Activated naive CD8-positive, alpha-beta T cell treated with anti-CD3 and anti-CD28 coated beads, Interleukin-2, amount 50 U/mL, for 24 hours (primary cell): Measurements from ENCODE around the gene PAX7.
A peak's percentile ranks its signal among the peaks of the same experiment; 100 is the strongest.
"Not testable (repeated sequence)": the region's sequence is repeated elsewhere in the genome, so short reads cannot be mapped to it uniquely, and the experiment has no call there.

Experiments used
- ATAC-seq: fragments of 150-1000 bp; cut with Tn5 transposase; one replicate; pipeline ENCODE4 v1.10.0; 2021
- DNase-seq: peaks from one replicate; pipeline ENCODE4 v3.0.0; 2021
- H3K27ac Mint-ChIP-seq: one replicate; pipeline ENCODE4 v1.8.0; 2021; ENCODE audit warnings: mild to moderate bottlenecking, mixed read lengths
- H3K27me3 Mint-ChIP-seq: one replicate; pipeline ENCODE4 v1.8.0; 2021; ENCODE audit warnings: mixed read lengths
- H3K36me3 Mint-ChIP-seq: one replicate; pipeline ENCODE4 v1.8.0; 2021; ENCODE audit warnings: low read depth, mixed read lengths
- H3K4me1 Mint-ChIP-seq: one replicate; pipeline ENCODE4 v1.8.0; 2021; ENCODE audit warnings: mixed read lengths
- H3K4me3 Mint-ChIP-seq: one replicate; pipeline ENCODE4 v1.8.0; 2021; ENCODE audit warnings: mild to moderate bottlenecking, moderate library complexity, mixed read lengths
- H3K9me3 Mint-ChIP-seq: one replicate; pipeline ENCODE4 v1.8.0; 2021; ENCODE audit warnings: mixed read lengths

The PAX7 gene

DNA sequence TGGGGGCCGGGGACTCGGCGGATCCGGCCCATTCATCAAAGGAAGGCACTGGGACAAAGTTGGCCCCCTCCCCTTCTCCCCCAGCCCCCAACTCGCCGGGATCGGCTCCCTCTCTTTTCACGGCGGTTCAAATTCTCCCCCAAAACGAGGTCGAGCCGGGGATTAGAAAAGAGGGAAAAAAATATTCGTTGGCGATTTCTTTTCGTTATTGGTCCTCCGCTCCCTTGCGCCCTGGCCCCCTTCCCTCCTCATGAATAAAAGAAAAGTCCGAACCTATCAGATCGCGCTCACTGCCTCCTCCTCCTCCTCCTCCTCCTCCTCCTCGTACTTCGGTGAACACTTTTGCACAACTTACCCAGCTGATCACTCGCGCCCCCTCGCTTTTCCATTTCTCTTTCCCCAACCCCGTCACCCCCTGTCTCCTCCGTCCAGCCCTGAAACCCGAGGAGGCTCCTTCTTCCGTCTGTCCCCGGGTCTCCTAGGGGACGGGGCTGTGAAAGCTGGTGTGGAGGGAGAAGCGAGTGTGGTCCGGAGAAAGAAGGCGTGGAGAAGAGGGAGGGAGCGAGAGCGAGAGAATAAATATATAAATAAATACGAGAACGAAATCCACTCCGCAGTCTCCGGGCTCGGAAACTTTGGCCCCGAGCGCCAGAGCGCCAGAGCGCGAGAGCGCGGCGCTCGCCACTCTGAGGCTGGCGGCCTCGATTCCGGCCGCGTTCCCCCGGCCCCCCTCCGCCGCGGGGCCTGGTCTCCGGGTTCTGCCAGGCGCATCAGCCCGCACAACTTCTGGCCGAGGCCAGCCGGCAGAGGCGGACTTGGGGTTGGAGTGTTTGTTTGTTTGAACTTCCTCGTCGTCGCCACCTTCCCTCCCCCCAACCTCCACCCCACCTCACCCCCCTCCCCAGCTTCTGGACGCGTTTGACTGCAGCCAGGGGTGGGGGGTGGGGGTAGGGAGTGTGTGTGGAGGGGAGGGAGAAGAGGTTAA lies at the start of gene PAX7:
TSS of gene PAX7 (plus strand) at position 336 of the 985 bp plus-strand sequence. CDS start 758 bp downstream, outside the sequence.
- H3K4me3 Mint-ChIP-seq: no peak within 1 kb of the TSS
- no peaks in the 10 kb centered on the region for H3K36me3 Mint-ChIP-seq
- H3K9me3 Mint-ChIP-seq: no peaks in the 10 kb centered on the region

DNA sequence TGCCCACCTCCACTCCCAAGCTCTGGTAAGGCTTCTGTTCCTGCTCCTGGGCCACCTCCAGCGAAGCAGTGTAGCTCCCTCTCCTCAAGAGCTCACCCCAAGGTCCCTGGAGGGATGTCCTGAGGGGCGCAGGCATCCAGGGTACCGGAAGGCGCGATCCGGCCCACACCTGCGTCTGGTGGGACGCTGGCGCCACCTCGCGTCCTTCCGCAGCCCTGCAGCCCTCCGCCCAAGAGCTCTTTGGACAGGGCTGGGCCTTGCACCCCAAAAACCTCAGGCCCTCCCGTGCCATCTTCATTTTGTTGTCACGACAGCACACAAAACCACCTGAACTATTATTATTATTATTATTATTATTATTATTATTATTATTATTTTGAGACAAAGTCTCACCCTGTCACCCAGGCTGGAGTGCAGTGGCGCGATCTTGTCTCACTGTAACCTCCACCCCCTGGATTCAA lies 49.2 kb upstream of the PAX7 start:
- DNase-seq (peak; percentile 65), ATAC-seq (peak; percentile 25)
- H3K4me3 Mint-ChIP-seq: no peak overlapping the region
- H3K27ac Mint-ChIP-seq: no peak overlapping the region
- no peaks in the 10 kb centered on the region for H3K9me3 Mint-ChIP-seq
- peaks cover 7% of the 10 kb centered on the region for H3K27me3 Mint-ChIP-seq
- no peaks in the 10 kb centered on the region for H3K4me1 Mint-ChIP-seq
- H3K36me3 Mint-ChIP-seq: no peaks in the 10 kb centered on the region

More for the DNA sequence above, at the start of gene PAX7:
- Mint-ChIP-seq H3K27ac (no peak within 1 kb of the TSS), H3K27me3 (peaks cover 89% of the 10 kb centered on the region), H3K4me1 (peaks cover 16% of the 10 kb centered on the region)
- DNase-seq (no peak), ATAC-seq (no peak)

DNA sequence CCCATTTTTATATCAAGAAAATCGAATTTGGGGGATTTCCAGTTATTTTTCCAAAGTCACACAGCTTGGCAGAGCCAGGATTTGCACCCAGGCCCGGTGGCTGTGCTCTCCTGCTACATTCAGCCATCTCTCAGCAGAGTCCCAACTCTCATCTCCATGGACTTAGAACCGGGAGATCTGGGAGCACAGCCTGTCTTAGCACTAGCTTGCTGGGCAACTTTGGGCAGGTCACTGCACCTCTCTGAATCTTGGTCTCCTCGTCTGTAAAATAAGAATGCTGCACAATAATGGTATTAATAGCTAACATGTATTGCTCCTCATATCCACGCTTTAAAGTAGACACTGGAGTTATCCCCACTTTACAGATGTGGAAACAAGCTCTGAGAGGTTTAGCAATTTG lies 47.8 kb upstream of the PAX7 start:
- no peak overlapping the region for H3K4me3 Mint-ChIP-seq
- DNase-seq (no peak), ATAC-seq (no peak)
- H3K36me3 Mint-ChIP-seq: no peaks in the 10 kb centered on the region
- peaks cover 2% of the 10 kb centered on the region for H3K27me3 Mint-ChIP-seq
- H3K27ac Mint-ChIP-seq: no peak overlapping the region
- H3K4me1 Mint-ChIP-seq: no peaks in the 10 kb centered on the region
- no peaks in the 10 kb centered on the region for H3K9me3 Mint-ChIP-seq

DNA sequence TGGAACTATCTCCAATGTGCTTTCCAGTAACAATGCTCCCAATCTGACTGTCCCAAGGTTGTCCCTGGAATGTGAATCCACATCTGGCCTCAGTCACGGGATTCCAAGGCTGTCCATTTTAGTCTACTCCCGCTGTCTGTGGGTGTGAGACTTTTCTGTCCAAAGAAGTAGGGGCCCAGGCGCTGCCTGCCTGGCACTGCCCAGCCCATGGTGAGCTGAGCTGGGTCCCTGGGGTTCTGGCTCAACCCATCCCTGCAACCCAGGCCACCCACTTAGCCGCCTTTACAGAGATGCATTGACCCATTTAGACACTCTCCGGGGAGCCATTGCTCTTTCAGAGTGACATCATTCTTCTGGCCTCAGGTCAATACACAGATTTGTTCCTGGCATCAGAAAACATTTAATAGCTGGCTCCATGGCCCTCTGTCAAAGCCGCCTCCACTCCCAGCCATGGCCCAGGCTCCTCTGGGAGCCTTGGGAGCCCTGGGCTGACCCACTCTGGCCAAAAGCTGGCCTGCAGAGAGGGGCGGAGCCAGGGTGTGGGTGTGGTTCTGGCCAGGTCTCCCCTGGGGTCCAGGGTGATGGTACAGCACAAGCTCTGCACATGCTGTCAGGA lies 47.2 kb upstream of the PAX7 start:
- no peaks in the 10 kb centered on the region for H3K4me1 Mint-ChIP-seq
- DNase-seq: no peak
- no peak overlapping the region for H3K4me3 Mint-ChIP-seq
- H3K36me3 Mint-ChIP-seq: no peaks in the 10 kb centered on the region
- H3K27ac Mint-ChIP-seq: no peak overlapping the region
- no peak for ATAC-seq
- H3K9me3 Mint-ChIP-seq: no peaks in the 10 kb centered on the region
- H3K27me3 Mint-ChIP-seq: peaks cover 5% of the 10 kb centered on the region

DNA sequence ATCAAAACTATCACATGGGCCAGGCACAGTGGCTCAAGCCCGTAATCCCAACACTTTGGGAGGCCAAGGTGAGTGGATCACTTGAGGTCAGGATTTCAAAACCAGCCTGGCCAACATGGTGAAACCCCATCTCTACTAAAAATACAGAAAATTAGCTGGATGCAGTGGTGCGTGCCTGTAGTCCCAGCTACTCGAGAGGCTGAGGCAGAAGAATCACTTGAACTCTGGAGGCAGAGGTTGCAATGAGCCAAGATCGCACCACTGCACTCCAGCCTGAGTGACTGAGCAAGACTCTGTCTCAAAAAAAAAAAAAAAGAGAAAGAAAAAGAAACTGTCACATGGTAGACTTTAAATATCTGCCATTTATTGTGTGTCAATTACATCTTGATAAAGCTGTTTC lies 44.6 kb upstream of the PAX7 start:
- not testable (repeated sequence) for H3K4me3 Mint-ChIP-seq

DNA sequence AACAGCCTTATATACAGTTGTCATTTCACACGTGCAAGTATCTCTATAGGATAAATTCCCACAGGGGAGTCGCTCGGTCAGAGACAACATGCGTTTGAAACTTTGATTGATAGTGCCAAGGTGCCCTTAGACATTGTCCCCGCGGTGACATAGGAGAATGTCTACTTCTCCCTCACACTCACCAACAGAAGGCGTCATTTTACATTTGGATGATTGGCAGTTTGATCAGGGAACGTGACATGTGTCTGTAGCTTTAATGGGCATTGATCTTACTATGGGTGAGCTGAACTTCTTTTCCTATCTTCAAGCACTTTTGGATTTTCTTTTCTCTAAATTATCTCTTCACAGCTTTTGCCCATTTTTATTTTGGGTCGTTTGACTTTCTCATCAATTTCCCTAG lies 42.6 kb upstream of the PAX7 start:
- H3K4me1 Mint-ChIP-seq: no peaks in the 10 kb centered on the region
- ATAC-seq: no peak
- peaks cover 8% of the 10 kb centered on the region for H3K27me3 Mint-ChIP-seq
- H3K4me3 Mint-ChIP-seq: no peak overlapping the region
- H3K27ac Mint-ChIP-seq: no peak overlapping the region
- no peak for DNase-seq
- H3K36me3 Mint-ChIP-seq: no peaks in the 10 kb centered on the region
- no peaks in the 10 kb centered on the region for H3K9me3 Mint-ChIP-seq

More for the DNA sequence above, 44.6 kb upstream of the PAX7 start:
- not testable (repeated sequence) for ATAC-seq, H3K9me3 Mint-ChIP-seq, DNase-seq, H3K36me3 Mint-ChIP-seq, H3K27ac Mint-ChIP-seq, H3K27me3 Mint-ChIP-seq, H3K4me1 Mint-ChIP-seq

DNA sequence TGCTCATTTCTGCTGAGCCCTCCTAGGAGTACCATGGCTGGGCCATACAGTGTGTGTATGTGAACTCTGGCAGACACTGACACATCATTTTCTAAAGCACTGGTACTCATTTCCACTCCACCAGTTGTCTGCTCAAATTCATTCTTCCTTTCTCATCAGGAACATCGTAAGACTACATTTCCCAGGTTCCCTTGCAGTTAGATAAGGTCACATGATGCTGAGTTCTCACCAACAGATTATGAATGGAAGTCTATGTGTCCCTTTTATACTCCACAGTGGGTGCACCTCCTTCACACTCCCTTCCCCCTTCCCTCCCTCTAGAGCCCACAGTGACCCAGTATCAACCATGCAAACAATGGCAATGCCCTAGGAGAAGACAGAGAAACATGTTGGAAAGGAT lies 38.3 kb upstream of the PAX7 start:
- H3K27me3 Mint-ChIP-seq: peaks cover 25% of the 10 kb centered on the region
- no peak overlapping the region for H3K27ac Mint-ChIP-seq
- no peaks in the 10 kb centered on the region for H3K9me3 Mint-ChIP-seq
- DNase-seq: no peak
- ATAC-seq: no peak
- H3K4me3 Mint-ChIP-seq: no peak overlapping the region
- no peaks in the 10 kb centered on the region for H3K4me1 Mint-ChIP-seq
- no peaks in the 10 kb centered on the region for H3K36me3 Mint-ChIP-seq

DNA sequence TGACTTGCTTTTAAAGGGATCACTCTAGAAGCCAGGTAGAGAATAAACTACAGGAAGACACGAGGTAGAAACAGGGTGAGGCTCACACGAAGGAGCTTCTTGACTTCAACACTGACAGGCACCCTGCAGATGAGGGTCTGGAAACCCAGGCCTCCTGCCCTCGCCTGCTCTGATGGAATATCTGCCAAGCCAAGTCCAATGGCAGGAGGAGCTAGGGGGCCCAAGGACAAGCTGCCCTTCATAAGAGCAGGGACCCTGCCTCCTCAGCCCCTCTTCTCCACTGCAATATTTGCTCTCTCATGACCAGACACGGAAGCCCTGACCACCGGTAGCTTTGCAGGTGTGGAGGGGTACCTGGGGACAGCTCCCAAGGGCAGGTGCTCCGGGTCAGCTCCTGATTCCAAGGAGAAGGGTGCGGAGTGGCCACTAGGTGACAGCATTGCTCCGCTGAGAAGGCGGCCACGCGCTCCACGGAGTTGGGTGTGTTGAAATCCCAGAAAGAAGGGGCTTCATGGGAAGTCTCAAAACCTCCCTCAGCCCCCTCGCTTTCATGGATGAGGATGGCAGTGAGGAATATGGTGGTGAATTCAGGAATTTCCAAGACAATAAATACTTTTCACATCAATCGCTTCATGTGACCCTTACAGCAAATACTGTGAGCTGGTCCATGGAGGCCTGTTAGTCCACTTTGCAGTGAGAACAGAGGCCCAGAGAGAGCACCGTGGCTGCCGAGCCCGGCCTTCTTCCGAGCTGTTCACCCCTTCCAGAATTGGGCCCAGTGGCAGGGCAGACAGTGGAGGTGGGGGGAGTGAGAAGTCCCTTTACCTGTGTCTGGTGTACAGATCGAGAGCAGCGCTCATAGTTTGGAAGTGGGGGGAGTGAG lies 33.2 kb upstream of the PAX7 start:
- peaks cover 29% of the 10 kb centered on the region for H3K27me3 Mint-ChIP-seq
- H3K27ac Mint-ChIP-seq: no peak overlapping the region
- H3K9me3 Mint-ChIP-seq: no peaks in the 10 kb centered on the region
- no peaks in the 10 kb centered on the region for H3K36me3 Mint-ChIP-seq
- H3K4me3 Mint-ChIP-seq: no peak overlapping the region
- DNase-seq: peak; percentile 64
- ATAC-seq: peak; percentile 73
- no peaks in the 10 kb centered on the region for H3K4me1 Mint-ChIP-seq

DNA sequence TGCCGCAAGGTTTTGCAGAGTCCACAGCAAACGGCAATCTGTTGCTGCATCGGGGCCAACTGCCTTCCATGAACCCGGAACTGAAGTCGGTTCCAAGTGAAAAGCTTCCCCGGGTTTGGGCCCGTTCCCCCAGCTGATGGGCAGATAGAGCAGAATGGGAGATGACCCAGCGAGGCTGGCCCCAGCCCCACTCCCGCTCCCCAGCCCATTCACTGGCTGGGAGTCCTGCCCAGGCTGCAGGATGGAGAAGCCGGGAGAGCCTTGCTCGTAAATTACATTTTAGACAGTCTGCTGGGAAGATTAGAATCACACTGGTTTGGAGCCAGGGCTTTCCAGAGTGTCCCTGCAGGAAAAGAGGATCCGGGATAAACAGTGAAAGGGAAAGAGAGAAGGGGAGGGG lies 31.6 kb upstream of the PAX7 start:
- DNase-seq (no peak), ATAC-seq (no peak)
- H3K9me3 Mint-ChIP-seq: no peaks in the 10 kb centered on the region
- H3K4me1 Mint-ChIP-seq: no peaks in the 10 kb centered on the region
- no peak overlapping the region for H3K27ac Mint-ChIP-seq
- no peak overlapping the region for H3K4me3 Mint-ChIP-seq
- H3K36me3 Mint-ChIP-seq: no peaks in the 10 kb centered on the region
- H3K27me3 Mint-ChIP-seq: peaks cover 24% of the 10 kb centered on the region

DNA sequence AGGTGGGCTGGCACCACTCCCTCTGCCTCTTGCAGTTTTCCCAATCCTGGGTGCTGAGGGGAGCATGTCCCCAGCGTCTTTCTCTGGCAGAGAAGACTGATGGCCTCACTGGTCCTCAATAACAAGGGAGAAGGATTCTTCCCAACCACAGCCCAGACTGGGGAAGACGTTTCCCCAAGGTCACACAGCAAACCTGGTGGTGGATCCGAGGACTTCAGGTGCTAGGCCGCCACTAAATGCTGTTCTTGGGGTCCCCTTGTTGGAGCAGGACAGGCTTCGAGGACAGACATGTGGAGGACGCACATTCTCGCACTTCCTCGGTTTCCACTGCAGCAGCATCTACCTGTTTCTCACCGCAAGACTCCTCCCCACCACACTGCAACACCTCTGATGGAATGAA lies 30.9 kb upstream of the PAX7 start:
- Mint-ChIP-seq H3K4me3 (no peak overlapping the region), H3K4me1 (no peaks in the 10 kb centered on the region), H3K36me3 (no peaks in the 10 kb centered on the region), H3K9me3 (no peaks in the 10 kb centered on the region), H3K27ac (no peak overlapping the region), H3K27me3 (peaks cover 20% of the 10 kb centered on the region)
- ATAC-seq: no peak
- DNase-seq: no peak

DNA sequence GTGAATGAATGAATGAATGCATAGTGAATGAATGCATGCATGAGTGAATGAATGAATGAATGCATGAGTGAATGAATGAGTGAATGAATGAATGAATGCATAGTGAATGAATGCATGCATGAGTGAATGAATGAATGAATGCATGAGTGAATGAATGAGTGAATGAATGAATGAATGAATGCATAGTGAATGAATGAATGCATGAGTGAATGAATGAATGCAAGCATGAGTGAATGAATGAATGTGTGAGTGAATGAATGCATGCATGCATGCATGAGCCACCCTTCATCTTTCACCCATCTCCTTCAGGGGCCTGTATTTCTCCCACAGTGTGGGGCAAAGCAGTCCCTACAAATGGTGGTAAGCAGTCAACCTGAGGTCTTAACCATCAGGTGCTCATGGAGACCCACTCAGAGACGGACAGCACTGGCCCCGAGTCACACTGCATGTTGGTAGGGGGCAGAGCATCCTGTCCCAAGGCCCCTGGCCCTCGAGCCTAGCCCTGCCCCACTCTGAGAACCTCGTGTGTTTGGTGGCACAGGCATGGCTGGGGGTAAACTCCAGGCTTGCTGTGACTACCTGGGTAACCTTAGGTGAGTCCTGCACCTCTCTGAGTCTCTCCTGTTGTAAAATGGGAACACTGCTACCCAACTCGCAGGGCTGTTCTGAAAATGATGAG lies 28.0 kb upstream of the PAX7 start:
- no peak for ATAC-seq
- Mint-ChIP-seq H3K4me3 (no peak overlapping the region), H3K9me3 (no peaks in the 10 kb centered on the region), H3K27me3 (peaks cover 12% of the 10 kb centered on the region), H3K36me3 (no peaks in the 10 kb centered on the region), H3K4me1 (no peaks in the 10 kb centered on the region), H3K27ac (no peak overlapping the region)
- DNase-seq: no peak

DNA sequence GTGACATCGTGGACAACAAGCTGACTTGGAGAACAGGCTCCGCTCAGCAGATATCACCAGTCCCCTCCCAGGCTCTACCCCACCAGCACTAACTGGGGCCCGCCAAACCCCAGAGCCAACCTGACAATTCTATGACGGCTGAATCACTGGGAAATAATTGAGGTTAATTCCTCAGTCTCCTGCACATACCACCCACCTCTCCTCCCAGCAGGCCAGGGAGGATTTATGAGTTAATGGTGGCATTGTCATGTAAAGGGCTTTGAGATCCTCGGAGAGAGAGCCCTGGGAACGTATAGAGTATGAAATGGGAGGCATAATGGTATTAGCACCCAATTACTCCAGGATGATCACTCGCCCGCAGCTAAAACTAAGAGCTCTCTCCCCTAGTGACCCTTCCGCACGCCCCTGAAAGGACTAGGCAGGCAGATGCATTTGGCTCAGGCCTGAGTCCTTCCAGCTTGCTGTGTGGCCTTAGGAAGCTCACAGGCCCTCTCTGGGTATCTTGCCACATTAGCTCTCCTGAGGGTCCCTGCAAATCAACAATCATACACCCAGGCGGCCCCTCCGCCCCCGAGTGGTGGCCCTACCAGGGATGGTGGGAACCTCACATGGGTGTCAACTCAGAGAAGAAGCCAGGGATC lies 27.3 kb upstream of the PAX7 start:
- Mint-ChIP-seq H3K4me1 (no peaks in the 10 kb centered on the region), H3K27me3 (peaks cover 11% of the 10 kb centered on the region), H3K4me3 (no peak overlapping the region), H3K27ac (no peak overlapping the region), H3K9me3 (no peaks in the 10 kb centered on the region), H3K36me3 (no peaks in the 10 kb centered on the region)
- ATAC-seq: no peak
- no peak for DNase-seq

DNA sequence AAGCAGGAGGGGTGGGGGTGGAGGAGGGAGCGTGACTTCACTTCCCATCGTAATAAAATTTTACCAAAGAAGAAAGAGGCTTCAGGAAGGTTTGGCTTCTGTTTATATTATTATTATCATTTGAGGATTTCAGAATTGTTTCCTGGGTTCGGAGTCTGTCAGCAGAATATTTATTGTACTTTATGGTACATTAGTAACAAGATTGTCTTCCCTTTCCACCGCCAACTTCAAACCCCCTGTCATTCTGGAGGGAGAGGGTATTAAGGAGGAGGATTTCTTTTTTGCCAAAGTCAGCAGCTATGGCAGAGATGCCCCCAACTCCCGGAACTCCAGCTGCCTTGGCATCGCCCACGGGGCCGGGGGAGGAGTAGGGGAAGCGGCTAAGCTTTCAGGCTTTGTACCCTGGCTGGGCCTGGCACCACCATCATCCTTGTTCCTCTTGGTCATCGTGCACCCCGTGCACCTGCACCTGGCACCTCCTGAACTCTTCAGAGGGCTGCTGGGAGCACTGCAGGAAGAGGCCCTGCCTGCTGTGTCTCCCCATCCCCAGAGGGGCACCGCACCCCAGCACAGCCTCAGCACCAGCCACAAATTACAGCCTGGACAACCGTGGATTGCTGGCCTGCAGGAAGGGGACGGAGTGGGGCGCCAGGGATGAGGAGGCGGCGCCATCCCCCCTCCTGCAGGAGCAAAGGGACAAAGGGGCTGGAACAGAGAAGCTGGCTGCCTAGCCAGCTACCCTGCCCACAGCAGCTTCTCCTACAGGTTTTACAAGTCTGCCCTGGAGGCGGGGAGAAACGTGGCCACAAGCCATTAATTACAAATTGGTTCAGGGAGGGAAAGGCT lies 24.0 kb upstream of the PAX7 start:
- peaks cover 12% of the 10 kb centered on the region for H3K27me3 Mint-ChIP-seq
- H3K4me1 Mint-ChIP-seq: no peaks in the 10 kb centered on the region
- ATAC-seq (no peak), DNase-seq (no peak)
- no peak overlapping the region for H3K27ac Mint-ChIP-seq
- no peaks in the 10 kb centered on the region for H3K9me3 Mint-ChIP-seq
- no peak overlapping the region for H3K4me3 Mint-ChIP-seq
- no peaks in the 10 kb centered on the region for H3K36me3 Mint-ChIP-seq
